ENCODE results near the gene CAMK2G.

Gene CAMK2G

DNA sequence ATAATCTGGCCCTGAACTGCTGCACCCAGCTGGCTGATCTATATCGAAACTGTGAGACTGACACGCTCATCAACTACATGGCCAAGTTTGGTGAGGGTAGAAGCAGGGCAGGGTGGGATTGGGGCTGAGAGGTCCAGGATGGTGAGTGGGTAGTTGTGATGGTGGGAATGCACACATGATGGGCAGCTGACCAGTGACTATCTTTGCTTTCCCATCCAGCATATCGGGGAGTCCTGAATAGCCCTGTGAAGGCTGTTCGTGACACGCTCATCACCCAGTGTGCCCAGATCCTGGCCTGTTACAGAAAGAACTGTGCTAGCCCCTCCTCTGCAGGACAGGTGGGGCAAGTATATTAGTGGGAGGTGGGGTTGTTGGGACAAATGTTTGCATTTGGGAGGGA is 105.0 kb downstream of the CAMK2G start:
- no peak overlapping the region for H3K27ac ChIP-seq
- no peak for DNase-seq (ENCODE audit: low spot score)
- no peak overlapping the region for H3K4me3 ChIP-seq
- TF ChIP-seq, protein P1, sequence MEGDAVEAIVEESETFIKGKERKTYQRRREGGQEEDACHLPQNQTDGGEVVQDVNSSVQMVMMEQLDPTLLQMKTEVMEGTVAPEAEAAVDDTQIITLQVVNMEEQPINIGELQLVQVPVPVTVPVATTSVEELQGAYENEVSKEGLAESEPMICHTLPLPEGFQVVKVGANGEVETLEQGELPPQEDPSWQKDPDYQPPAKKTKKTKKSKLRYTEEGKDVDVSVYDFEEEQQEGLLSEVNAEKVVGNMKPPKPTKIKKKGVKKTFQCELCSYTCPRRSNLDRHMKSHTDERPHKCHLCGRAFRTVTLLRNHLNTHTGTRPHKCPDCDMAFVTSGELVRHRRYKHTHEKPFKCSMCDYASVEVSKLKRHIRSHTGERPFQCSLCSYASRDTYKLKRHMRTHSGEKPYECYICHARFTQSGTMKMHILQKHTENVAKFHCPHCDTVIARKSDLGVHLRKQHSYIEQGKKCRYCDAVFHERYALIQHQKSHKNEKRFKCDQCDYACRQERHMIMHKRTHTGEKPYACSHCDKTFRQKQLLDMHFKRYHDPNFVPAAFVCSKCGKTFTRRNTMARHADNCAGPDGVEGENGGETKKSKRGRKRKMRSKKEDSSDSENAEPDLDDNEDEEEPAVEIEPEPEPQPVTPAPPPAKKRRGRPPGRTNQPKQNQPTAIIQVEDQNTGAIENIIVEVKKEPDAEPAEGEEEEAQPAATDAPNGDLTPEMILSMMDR (IDR thresholded peaks at IDR 0.05) = no peak

DNA sequence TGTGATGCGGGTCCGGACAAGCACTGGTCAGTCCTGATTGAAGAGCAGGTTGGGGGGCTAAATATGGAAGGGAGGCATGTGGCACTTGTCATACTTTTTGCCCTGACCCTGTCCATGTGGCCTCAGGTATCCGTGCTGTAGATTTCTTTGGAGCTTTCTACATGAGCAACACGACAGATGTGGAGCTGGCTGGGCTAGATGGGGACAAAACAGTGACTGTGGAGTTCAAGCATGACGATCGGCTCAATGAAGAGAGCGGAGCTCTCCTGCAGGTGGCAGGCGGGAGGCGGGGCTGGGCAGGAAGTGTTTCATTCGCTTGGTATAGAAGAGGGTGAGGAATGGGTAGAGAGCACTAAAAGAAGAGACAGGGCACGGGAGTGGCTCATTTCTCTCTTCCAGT is 105.5 kb downstream of the CAMK2G start:
- Histone ChIP-seq H3K27ac (no peak overlapping the region), H3K4me3 (no peak overlapping the region)
- TF ChIP-seq, protein P1 (IDR thresholded peaks at IDR 0.05) = no peak
- no peak for DNase-seq (ENCODE audit: low spot score)

DNA sequence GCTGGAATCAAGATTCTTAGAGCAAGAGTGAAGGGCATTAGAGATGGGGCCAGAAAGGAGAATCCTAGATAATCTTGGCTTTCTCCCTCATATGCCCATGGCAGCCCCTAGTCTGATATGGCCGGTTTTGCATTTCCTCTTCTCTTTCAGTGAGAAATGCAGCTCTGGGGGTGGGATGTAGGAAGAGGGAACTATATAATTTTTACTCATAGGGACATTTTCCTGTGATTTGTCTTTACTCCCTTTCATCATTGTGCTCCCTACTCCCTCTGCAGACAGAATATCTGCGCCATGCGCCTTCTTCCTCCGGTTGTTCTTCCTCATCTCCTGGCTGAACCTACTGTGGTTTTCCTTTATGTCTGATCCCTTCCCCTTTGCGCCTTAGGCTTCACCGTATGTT is 109.3 kb downstream of the CAMK2G start:
- Histone ChIP-seq H3K4me3 (no peak overlapping the region), H3K27ac (no peak overlapping the region)
- TF ChIP-seq, protein P1 (IDR thresholded peaks at IDR 0.05) = no peak
- no peak for DNase-seq (ENCODE audit: low spot score)

DNA sequence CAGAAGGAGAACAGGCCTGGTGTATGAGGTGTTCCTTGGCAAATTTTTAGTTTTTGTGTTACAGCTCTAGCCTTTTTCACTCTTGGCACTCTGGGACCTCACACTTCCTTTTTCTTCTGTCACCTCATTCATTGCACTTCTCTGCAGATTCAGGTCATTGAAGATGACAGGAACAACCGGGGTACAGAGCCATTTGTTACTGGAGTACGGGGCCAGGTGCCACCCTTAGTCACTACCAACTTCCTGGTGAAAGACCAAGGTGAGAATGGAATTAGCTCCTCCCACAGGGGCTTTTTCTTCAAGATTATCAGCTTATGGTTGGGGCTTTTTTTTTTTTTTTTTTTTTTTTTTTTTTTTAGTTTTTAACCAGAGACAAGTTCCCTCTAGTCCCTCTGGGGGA is 111.0 kb downstream of the CAMK2G start:
- H3K27ac ChIP-seq = no peak overlapping the region
- H3K4me3 ChIP-seq = no peak overlapping the region
- no peak for DNase-seq (ENCODE audit: low spot score)

DNA sequence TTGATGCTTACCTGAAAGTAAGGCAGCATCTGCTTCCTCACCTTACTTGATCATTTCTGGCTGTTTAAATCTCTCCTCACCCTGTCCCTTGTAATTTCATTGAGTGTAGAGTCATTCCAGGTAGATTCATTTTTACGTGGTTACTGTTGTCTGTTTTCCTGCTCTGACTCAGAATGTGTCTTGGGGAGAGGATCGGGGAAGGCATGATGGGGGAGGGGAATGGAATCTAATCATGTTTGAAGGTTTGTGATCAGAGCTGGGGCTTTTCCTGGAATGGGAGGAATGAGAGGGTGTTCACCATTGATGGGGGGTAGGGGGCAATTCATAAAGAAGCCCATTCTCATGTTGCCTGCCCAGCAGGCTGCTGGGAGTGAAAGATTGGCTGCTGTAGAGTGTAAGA is 111.4 kb downstream of the CAMK2G start:
- Histone ChIP-seq H3K4me3 (no peak overlapping the region), H3K27ac (no peak overlapping the region)
- no peak for DNase-seq (ENCODE audit: low spot score)
- TF ChIP-seq, protein P1 (IDR thresholded peaks at IDR 0.05) = no peak

More for the DNA sequence above, 111.0 kb downstream of the CAMK2G start:
- TF ChIP-seq, protein P1 (IDR thresholded peaks at IDR 0.05) = no peak

Measured in coronary artery (tissue), 2 donors.